ENCODE data around the gene DLX5. TPM values are rescaled to one million over a fixed set of nuclear protein-coding genes. Genes with fewer than 3 reads are reported as not detected.

The DLX5 gene
- total and polyA plus RNA-seq, 9 donors = 0.12 to 2.1 (median 0.26) TPM; not detected in 2

- Histone ChIP-seq H3K9me3 (replicated peaks; ENCODE audit: control insufficient read depth, low read depth, low read length) (no peaks in the 10 kb centered on the region), H3K36me3 (ENCODE audit: control insufficient read depth, insufficient read depth, low read length) (no peaks in the 10 kb centered on the region), H3K27ac (ENCODE audit: low read length) (no peak overlapping the region), H3K4me3 (ENCODE audit: low read length) (no peak overlapping the region), H3K4me1 (ENCODE audit: control insufficient read depth, insufficient read depth, low read length) (peaks cover 15% of the 10 kb centered on the region), H3K27me3 (ENCODE audit: control insufficient read depth, insufficient read depth, low read length) (peaks cover 85% of the 10 kb centered on the region)
- WGBS (ENCODE audit: insufficient coverage) = 0% methylated on average over 3 of the region's 20 CpGs
- DNase-seq = no peak
Observed at GRCh38 chr7:97004247-97005182, 20.1 kb downstream of the DLX5 start.

- Histone ChIP-seq H3K4me1 (ENCODE audit: control insufficient read depth, insufficient read depth, low read length) (peaks cover 15% of the 10 kb centered on the region), H3K4me3 (ENCODE audit: low read length) (no peak overlapping the region), H3K27me3 (ENCODE audit: control insufficient read depth, insufficient read depth, low read length) (peaks cover 92% of the 10 kb centered on the region), H3K36me3 (ENCODE audit: control insufficient read depth, insufficient read depth, low read length) (no peaks in the 10 kb centered on the region), H3K9me3 (replicated peaks; ENCODE audit: control insufficient read depth, low read depth, low read length) (no peaks in the 10 kb centered on the region), H3K27ac (ENCODE audit: low read length) (no peak overlapping the region)
- under 1% methylated on average over 39 of the region's 49 CpGs for WGBS (ENCODE audit: insufficient coverage)
- no peak for DNase-seq
Observed at GRCh38 chr7:97003262-97004246, 21.1 kb downstream of the DLX5 start.

GRCh38 chr7:97002555-97003261 lies 21.9 kb downstream of the DLX5 start:
- WGBS (ENCODE audit: insufficient coverage) = 8% methylated on average over 11 of the region's 22 CpGs
- Histone ChIP-seq H3K4me1 (ENCODE audit: control insufficient read depth, insufficient read depth, low read length) (peaks cover 15% of the 10 kb centered on the region), H3K4me3 (ENCODE audit: low read length) (no peak overlapping the region), H3K9me3 (replicated peaks; ENCODE audit: control insufficient read depth, low read depth, low read length) (no peaks in the 10 kb centered on the region), H3K27ac (ENCODE audit: low read length) (no peak overlapping the region), H3K36me3 (ENCODE audit: control insufficient read depth, insufficient read depth, low read length) (no peaks in the 10 kb centered on the region), H3K27me3 (ENCODE audit: control insufficient read depth, insufficient read depth, low read length) (peaks cover 93% of the 10 kb centered on the region)
- no peak for DNase-seq

GRCh38 chr7:97001656-97002554 lies 22.7 kb downstream of the DLX5 start:
- no peak overlapping the region for H3K27ac ChIP-seq (ENCODE audit: low read length)
- no peaks in the 10 kb centered on the region for H3K9me3 ChIP-seq (replicated peaks; ENCODE audit: control insufficient read depth, low read depth, low read length)
- H3K4me1 ChIP-seq (ENCODE audit: control insufficient read depth, insufficient read depth, low read length) = peaks cover 15% of the 10 kb centered on the region
- H3K27me3 ChIP-seq (ENCODE audit: control insufficient read depth, insufficient read depth, low read length) = peaks cover 93% of the 10 kb centered on the region
- no peaks in the 10 kb centered on the region for H3K36me3 ChIP-seq (ENCODE audit: control insufficient read depth, insufficient read depth, low read length)
- no peak overlapping the region for H3K4me3 ChIP-seq (ENCODE audit: low read length)
- 31% methylated on average over 34 of the region's 39 CpGs for WGBS (ENCODE audit: insufficient coverage)
- DNase-seq = no peak

GRCh38 chr7:97001221-97001620 lies 23.4 kb downstream of the DLX5 start:
- H3K27ac ChIP-seq (ENCODE audit: low read length) = no peak overlapping the region
- no peaks in the 10 kb centered on the region for H3K36me3 ChIP-seq (ENCODE audit: control insufficient read depth, insufficient read depth, low read length)
- no peak overlapping the region for H3K4me3 ChIP-seq (ENCODE audit: low read length)
- no peaks in the 10 kb centered on the region for H3K9me3 ChIP-seq (replicated peaks; ENCODE audit: control insufficient read depth, low read depth, low read length)
- no CpG with 5 or more reads among the region's 3 CpGs for WGBS (ENCODE audit: insufficient coverage)
- no peak for DNase-seq
- H3K4me1 ChIP-seq (ENCODE audit: control insufficient read depth, insufficient read depth, low read length) = peaks cover 14% of the 10 kb centered on the region
- peaks cover 94% of the 10 kb centered on the region for H3K27me3 ChIP-seq (ENCODE audit: control insufficient read depth, insufficient read depth, low read length)

GRCh38 chr7:96998744-96999143 lies 25.9 kb downstream of the DLX5 start:
- Histone ChIP-seq H3K9me3 (replicated peaks; ENCODE audit: control insufficient read depth, low read depth, low read length) (no peaks in the 10 kb centered on the region), H3K4me1 (ENCODE audit: control insufficient read depth, insufficient read depth, low read length) (peaks cover 2% of the 10 kb centered on the region), H3K27me3 (ENCODE audit: control insufficient read depth, insufficient read depth, low read length) (peaks cover 93% of the 10 kb centered on the region), H3K27ac (ENCODE audit: low read length) (no peak overlapping the region), H3K36me3 (ENCODE audit: control insufficient read depth, insufficient read depth, low read length) (no peaks in the 10 kb centered on the region), H3K4me3 (ENCODE audit: low read length) (no peak overlapping the region)
- WGBS (ENCODE audit: insufficient coverage) = 2% methylated on average over 12 of the region's 14 CpGs
- no peak for DNase-seq

GRCh38 chr7:96998333-96998732 lies 26.3 kb downstream of the DLX5 start:
- no peaks in the 10 kb centered on the region for H3K36me3 ChIP-seq (ENCODE audit: control insufficient read depth, insufficient read depth, low read length)
- no peak for DNase-seq
- no peaks in the 10 kb centered on the region for H3K9me3 ChIP-seq (replicated peaks; ENCODE audit: control insufficient read depth, low read depth, low read length)
- peaks cover 2% of the 10 kb centered on the region for H3K4me1 ChIP-seq (ENCODE audit: control insufficient read depth, insufficient read depth, low read length)
- peaks cover 93% of the 10 kb centered on the region for H3K27me3 ChIP-seq (ENCODE audit: control insufficient read depth, insufficient read depth, low read length)
- WGBS (ENCODE audit: insufficient coverage) = no CpG with 5 or more reads among the region's 11 CpGs
- H3K4me3 ChIP-seq (ENCODE audit: low read length) = no peak overlapping the region
- no peak overlapping the region for H3K27ac ChIP-seq (ENCODE audit: low read length)

- no peak overlapping the region for H3K4me3 ChIP-seq (ENCODE audit: low read length)
Observed at GRCh38 chr7:96997512-96998032, 27.1 kb downstream of the DLX5 start.

More at GRCh38 chr7:96997512-96998032, 27.1 kb downstream of the DLX5 start:
- 3% methylated on average over 12 of the region's 23 CpGs for WGBS (ENCODE audit: insufficient coverage)
- Histone ChIP-seq H3K36me3 (ENCODE audit: control insufficient read depth, insufficient read depth, low read length) (no peaks in the 10 kb centered on the region), H3K27ac (ENCODE audit: low read length) (no peak overlapping the region), H3K4me1 (ENCODE audit: control insufficient read depth, insufficient read depth, low read length) (peaks cover 2% of the 10 kb centered on the region), H3K9me3 (replicated peaks; ENCODE audit: control insufficient read depth, low read depth, low read length) (no peaks in the 10 kb centered on the region), H3K27me3 (ENCODE audit: control insufficient read depth, insufficient read depth, low read length) (peaks cover 93% of the 10 kb centered on the region)
- no peak for DNase-seq
